ENCODE measurements around the gene CARMIL1. TPM values are rescaled to one million over a fixed set of nuclear protein-coding genes. Genes with fewer than 3 reads are reported as not detected.

CARMIL1 gene
- total RNA-seq, 2 experiments from 2014 or later = 7.1 to 8.1 TPM

DNA sequence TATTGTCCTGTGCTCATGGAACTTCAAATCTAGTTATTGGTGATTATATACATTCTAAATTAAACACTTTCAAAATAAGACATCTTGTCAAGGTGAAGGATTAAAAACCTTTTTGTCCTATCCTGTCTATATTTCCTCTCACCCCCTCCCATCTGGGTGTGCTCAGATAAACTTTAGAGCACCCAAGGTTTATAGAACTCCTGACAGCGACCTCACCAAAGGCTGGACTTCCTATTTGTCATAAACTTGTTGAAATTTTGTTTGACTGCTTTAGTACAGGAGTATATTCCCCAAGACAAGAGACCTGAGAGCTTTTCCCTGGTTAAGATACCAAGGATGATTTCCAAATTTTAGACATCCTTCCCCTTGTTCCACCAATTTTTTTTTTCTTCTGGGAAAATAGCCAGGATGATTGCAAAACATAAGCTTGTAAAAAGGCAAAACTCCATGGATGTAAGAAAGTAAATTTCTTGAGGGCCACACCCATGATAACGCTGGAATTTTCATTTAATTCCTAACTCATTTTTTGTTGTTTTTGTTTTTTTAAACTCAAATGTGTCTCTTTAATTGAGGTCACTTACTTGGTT, 33.0 kb downstream of the CARMIL1 start:
- no peak overlapping the region for H3K27ac Mint-ChIP-seq
- no peaks in the 10 kb centered on the region for H3K9me3 Mint-ChIP-seq
- H3K4me3 Mint-ChIP-seq = no peak overlapping the region
- no peak for DNase-seq
- H3K36me3 Mint-ChIP-seq = no peaks in the 10 kb centered on the region
- no peaks in the 10 kb centered on the region for H3K27me3 Mint-ChIP-seq
- peaks cover 34% of the 10 kb centered on the region for H3K4me1 Mint-ChIP-seq

DNA sequence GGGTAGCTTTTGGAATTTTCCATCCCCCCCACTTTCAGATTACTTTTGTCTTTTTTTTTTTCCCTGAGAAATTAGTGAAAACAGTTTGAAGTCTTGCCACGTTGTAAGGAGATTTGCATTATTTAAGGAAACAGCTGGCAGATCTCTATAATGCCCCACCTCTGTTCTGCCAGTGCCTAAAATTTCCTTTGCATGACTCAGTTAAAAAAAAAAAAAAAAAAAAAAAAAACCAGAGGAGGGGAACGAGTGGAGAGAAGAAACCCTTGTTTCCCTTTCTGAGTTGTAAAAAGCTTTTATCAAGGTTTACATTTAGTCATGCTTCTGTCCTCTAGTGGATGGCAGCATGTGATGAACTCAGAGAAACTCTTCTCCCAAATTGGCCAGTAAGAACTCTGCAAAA, 33.5 kb downstream of the CARMIL1 start:
- H3K36me3 Mint-ChIP-seq = no peaks in the 10 kb centered on the region
- H3K4me3 Mint-ChIP-seq = no peak overlapping the region
- H3K27ac Mint-ChIP-seq = no peak overlapping the region
- H3K27me3 Mint-ChIP-seq = no peaks in the 10 kb centered on the region
- DNase-seq = no peak
- H3K4me1 Mint-ChIP-seq = peaks cover 30% of the 10 kb centered on the region
- no peaks in the 10 kb centered on the region for H3K9me3 Mint-ChIP-seq

DNA sequence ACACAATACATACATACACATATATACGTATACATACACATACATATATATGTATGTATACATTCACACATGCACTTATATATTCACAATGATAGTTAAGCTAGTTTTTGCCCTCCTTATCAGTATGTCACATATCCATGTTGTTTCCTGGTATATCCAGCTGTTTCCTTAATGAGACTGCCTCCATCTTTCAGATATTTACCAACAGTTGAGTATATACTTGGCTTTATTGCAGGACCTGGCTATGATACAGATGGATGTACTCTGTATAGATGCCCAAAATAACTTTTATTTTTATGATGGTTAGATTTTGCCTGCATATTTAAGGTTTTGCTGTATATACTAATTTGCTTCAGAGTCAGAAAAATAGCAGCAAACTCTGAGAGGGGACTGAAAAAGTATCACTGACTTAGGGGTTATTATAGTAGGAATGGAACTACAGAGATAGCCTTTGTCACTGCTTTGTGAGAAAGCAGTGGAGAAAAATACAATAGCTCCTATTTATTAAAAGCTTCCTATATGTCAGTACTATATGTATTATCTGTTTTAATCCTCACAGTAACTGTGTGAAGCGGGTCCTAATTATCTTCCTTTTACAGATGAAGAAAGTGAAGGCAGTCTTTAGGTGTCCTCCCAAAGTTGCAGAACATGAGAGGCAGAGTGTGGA, 35.5 kb downstream of the CARMIL1 start:
- Mint-ChIP-seq H3K27ac (no peak overlapping the region), H3K27me3 (no peaks in the 10 kb centered on the region), H3K4me3 (no peak overlapping the region), H3K36me3 (no peaks in the 10 kb centered on the region), H3K4me1 (peaks cover 32% of the 10 kb centered on the region), H3K9me3 (no peaks in the 10 kb centered on the region)
- DNase-seq = no peak

DNA sequence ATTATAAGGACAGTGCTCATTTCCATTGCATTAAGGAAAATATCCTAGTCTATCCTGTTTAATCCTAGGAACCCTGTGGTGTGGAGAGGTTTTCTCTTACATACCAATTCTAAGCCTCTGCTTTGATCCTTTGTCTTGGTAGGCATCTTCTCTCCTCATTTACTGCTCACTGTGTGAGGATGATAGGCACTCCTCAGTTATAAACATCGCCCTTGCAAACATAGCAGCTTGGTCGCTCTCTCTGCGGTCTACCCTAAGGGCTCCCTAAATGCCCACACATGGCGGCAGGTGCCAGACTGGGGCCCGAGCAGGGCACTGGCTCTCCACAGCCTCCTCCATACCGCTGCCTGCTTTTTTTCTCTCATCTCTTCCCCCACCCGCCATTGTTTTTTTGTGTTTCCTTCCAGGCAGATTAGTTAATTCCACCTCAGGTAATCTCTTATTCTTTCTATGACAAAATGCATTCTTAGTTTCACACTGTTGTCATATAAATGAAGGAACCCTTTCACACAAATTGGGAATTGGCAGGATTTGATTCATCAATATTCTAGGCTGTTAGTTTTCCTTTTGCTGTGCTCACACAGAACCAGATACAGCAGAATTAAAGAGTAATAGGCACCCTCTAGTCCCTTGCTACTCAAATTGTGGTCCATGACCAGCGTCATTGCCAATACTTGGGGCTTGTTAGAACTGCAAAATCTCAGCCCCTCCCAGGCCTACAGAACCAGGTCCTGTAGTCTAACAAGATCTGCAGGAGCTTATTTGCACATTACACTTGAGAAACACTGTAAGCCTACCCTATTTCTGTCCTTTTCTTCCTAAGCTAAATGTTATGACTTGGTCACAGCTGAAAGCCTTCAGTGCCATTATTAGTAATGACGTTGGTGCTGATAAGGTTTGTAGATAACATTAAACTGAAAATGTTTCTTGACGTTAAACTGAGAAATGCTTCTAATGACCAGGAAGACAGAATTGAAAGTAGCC, 36.3 kb downstream of the CARMIL1 start:
- no peaks in the 10 kb centered on the region for H3K9me3 Mint-ChIP-seq
- H3K4me1 Mint-ChIP-seq = peaks cover 32% of the 10 kb centered on the region
- H3K36me3 Mint-ChIP-seq = no peaks in the 10 kb centered on the region
- no peak overlapping the region for H3K27ac Mint-ChIP-seq
- no peak overlapping the region for H3K4me3 Mint-ChIP-seq
- H3K27me3 Mint-ChIP-seq = no peaks in the 10 kb centered on the region
- no peak for DNase-seq

DNA sequence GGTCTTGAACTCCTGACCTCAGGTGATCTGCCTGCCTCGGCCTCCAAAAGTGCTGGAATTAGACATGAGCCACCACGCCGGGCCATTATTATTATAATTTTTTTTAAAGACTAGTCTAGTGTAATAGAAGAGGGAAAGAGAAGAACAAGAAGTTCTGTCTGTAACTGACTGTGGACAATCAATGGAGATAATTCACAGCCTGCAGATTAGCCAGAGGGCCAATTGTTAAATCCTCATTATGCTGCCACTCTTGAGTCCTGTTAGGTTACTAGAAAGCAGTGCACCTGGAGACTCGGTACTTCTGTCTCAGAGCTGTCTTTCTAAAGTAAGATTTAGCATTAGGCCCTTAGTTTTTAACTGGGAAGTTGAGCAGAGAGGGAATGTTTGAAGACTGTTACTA, 37.5 kb downstream of the CARMIL1 start:
- no peaks in the 10 kb centered on the region for H3K27me3 Mint-ChIP-seq
- no peak overlapping the region for H3K4me3 Mint-ChIP-seq
- no peaks in the 10 kb centered on the region for H3K36me3 Mint-ChIP-seq
- H3K27ac Mint-ChIP-seq = no peak overlapping the region
- no peak for DNase-seq
- H3K4me1 Mint-ChIP-seq = peaks cover 27% of the 10 kb centered on the region
- no peaks in the 10 kb centered on the region for H3K9me3 Mint-ChIP-seq

DNA sequence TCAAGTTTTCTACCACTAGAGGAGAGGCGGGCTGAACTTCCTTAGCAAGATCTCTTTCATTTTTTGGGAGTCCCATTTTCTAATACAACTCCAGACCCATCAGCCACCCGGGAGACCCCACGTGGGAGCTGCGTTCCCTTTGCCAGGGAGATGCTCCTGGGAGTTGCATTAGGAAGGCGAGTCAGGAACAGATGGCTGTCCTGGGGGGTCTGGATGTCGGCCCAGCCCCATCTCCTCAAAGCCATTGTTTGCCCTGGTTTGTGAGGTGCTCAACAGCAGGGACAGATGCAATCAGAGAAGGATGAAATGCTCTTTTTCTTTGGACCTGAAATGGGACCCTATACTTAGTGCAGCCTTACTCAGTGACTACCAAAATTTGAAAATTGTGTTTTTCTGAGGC, 39.4 kb downstream of the CARMIL1 start:
- H3K36me3 Mint-ChIP-seq = no peaks in the 10 kb centered on the region
- no peaks in the 10 kb centered on the region for H3K9me3 Mint-ChIP-seq
- no peak overlapping the region for H3K4me3 Mint-ChIP-seq
- no peak for DNase-seq
- no peaks in the 10 kb centered on the region for H3K27me3 Mint-ChIP-seq
- H3K27ac Mint-ChIP-seq = no peak overlapping the region
- H3K4me1 Mint-ChIP-seq = peaks cover 9% of the 10 kb centered on the region

DNA sequence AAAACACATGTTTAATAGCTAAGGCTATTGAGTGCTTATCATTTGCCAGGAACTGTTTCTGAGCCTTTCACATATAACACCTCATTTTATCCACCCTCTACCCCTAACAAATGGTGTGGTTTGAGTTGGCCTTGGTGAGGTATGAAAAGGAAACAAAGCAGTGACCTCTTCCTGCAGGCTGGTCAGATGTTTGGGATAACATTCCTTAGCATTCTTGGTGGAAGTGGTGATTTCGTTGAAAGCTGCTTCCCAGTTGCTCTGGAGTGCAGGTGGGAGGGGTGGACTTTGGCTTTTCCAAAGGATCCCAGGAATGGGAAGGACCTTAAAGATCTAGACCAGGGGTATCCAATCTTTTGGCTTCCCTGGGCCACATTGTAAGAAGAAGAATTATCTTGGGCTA, 41.3 kb downstream of the CARMIL1 start:
- Mint-ChIP-seq H3K27me3 (no peaks in the 10 kb centered on the region), H3K4me3 (no peak overlapping the region), H3K27ac (no peak overlapping the region), H3K4me1 (peaks cover 5% of the 10 kb centered on the region), H3K36me3 (no peaks in the 10 kb centered on the region), H3K9me3 (no peaks in the 10 kb centered on the region)
- DNase-seq = no peak

DNA sequence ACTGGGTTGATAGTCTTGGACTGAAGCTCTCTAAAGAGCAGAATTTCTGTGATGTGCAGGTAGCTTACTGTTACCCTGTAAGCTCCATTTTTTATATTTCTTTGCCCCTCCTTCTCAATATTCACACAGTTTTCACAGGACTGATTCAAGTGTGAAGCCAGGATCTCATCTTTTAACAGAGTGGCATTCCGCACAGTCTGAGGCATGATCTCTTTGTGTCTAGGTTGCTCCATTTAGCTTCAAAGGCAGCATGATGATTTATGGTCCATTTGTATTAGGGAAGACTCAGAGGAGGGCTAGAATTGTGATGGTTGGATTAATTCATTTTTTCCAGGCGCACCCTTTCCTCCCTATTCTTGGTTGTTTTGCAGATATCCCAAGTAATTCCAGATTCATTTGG, 43.5 kb downstream of the CARMIL1 start:
- no peak for DNase-seq
- no peaks in the 10 kb centered on the region for H3K36me3 Mint-ChIP-seq
- H3K4me1 Mint-ChIP-seq = peaks cover 7% of the 10 kb centered on the region
- H3K27me3 Mint-ChIP-seq = no peaks in the 10 kb centered on the region
- H3K9me3 Mint-ChIP-seq = no peaks in the 10 kb centered on the region
- H3K4me3 Mint-ChIP-seq = no peak overlapping the region
- no peak overlapping the region for H3K27ac Mint-ChIP-seq

DNA sequence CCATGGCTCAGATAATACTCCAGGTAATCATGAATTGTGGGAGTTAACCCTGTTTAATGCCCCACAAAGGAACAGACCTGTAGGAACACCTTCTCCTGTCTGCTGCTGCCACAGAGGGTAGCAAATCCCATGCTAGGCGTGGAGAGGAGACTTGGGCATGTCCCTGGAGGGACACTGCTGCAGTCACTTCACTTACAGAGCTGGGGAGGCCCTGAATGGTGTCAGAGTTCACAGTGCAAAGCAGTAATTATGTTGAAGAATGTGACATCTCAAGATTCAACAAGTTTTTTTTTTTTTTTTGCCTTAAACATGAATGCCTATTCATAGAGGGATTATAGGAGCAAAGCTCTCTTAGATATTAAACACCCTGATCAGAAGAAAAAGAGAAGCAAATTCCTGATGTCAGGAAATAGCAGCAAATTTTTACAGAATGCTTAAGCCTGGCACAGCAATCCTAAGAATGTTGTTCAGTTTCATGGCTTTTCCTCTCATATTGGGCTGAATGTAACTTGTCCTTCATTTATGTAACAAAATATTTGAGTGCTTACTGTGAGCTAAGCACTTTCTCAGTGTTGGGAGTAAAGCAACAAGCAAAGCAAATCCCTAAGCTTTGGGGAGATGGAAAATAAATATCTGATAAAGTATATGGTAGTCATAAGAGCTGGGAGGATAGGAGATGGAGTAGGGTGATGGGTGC, 45.0 kb downstream of the CARMIL1 start:
- Mint-ChIP-seq H3K27me3 (no peaks in the 10 kb centered on the region), H3K9me3 (no peaks in the 10 kb centered on the region), H3K4me3 (no peak overlapping the region), H3K27ac (no peak overlapping the region), H3K36me3 (no peaks in the 10 kb centered on the region), H3K4me1 (peaks cover 4% of the 10 kb centered on the region)
- no peak for DNase-seq

DNA sequence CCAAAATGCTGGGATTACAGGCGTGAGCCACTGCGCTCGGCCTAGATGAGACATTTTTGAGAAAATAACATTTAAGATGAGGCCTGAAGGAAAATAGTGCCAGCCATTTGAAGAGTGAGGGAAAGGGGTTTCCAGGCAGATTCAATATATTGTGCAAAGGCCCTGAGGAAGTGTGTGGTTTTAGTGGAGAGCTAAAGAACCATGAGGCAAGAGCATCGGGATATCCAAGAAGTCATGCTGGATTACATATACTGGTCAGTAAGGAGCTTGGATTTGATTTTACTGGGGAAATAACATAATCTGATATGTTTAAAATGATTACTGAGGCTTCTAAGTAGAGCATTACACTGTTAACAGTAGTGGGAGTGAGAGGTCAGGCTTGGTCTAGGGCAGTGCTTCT, 47.0 kb downstream of the CARMIL1 start:
- H3K4me1 Mint-ChIP-seq = peaks cover 16% of the 10 kb centered on the region
- no peaks in the 10 kb centered on the region for H3K36me3 Mint-ChIP-seq
- H3K27ac Mint-ChIP-seq = no peak overlapping the region
- H3K4me3 Mint-ChIP-seq = no peak overlapping the region
- no peaks in the 10 kb centered on the region for H3K27me3 Mint-ChIP-seq
- no peaks in the 10 kb centered on the region for H3K9me3 Mint-ChIP-seq
- DNase-seq = no peak

DNA sequence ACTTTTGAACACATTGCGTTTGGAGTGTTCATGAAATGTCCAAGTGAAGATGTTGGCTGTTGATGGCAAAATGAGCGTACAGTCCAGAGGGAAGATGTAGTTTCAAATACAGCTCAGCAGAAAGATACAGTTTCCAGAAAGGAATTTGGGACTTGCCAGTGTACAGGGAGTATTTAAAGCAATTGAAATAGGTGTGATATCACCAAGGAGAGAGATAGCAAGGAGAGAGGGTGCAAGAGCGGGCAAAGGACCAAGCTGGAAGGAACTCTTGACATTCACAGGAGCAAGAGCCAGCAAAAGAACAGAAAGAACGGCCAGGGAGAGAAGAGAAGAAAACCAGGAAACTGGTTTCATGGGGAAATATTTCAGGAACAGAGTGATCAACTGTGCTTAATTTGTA, 47.8 kb downstream of the CARMIL1 start:
- Mint-ChIP-seq H3K9me3 (no peaks in the 10 kb centered on the region), H3K4me1 (peaks cover 19% of the 10 kb centered on the region), H3K36me3 (no peaks in the 10 kb centered on the region), H3K4me3 (no peak overlapping the region), H3K27ac (no peak overlapping the region), H3K27me3 (no peaks in the 10 kb centered on the region)
- no peak for DNase-seq

DNA sequence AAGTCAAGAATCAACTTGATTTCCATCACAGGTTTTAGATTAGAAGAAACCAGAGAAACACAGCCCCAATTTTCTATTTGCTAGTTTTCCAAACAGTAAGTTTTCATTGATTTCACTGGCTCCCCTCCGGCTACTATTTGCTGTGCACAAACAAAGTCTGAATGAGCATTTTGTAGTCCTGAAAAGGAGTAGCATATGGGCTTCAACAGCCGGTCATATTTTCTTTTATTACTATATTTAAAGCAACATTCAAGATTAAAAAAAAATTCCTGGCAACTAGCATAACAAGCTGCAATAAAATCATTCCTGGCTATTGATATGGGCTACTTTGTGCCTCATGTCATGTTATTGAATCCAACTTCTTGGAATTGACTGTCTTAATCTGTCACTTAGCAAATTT, 48.3 kb downstream of the CARMIL1 start:
- no peaks in the 10 kb centered on the region for H3K9me3 Mint-ChIP-seq
- H3K4me3 Mint-ChIP-seq = no peak overlapping the region
- no peaks in the 10 kb centered on the region for H3K36me3 Mint-ChIP-seq
- H3K27ac Mint-ChIP-seq = no peak overlapping the region
- no peak for DNase-seq
- H3K27me3 Mint-ChIP-seq = no peaks in the 10 kb centered on the region
- H3K4me1 Mint-ChIP-seq = peaks cover 19% of the 10 kb centered on the region

DNA sequence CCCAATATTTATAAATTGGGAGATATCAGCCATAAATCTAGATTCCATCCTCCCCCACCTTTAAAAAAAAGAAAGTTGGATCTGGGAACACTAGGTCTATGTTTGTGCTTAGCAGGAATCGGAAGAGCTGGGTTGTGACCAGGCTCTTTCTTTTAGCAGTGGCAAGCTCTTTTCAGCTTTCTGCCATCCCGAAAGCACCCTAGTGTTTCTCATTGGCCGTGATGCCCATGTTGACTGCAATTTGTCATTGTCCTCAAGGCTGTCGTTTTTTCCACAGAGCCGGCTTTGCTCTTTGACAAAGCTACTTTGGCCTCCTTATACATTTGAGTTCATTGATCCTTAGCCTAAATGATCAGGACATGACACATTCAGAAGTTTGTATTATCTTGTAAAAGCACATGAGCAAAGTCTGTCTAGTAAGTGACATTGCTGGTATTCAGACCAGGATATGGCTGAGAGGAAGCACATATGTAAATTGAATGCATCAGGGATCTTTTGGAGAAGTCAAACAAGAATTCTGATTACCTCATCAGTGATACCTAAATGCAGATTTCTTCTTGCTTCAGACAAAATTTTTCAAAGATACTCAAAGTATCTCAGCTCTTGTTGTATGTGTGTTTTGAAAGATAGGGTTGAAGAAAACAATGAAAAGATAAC, 50.1 kb downstream of the CARMIL1 start:
- Mint-ChIP-seq H3K27ac (no peak overlapping the region), H3K27me3 (no peaks in the 10 kb centered on the region), H3K36me3 (no peaks in the 10 kb centered on the region), H3K4me3 (no peak overlapping the region), H3K4me1 (peaks cover 19% of the 10 kb centered on the region), H3K9me3 (no peaks in the 10 kb centered on the region)
- no peak for DNase-seq

DNA sequence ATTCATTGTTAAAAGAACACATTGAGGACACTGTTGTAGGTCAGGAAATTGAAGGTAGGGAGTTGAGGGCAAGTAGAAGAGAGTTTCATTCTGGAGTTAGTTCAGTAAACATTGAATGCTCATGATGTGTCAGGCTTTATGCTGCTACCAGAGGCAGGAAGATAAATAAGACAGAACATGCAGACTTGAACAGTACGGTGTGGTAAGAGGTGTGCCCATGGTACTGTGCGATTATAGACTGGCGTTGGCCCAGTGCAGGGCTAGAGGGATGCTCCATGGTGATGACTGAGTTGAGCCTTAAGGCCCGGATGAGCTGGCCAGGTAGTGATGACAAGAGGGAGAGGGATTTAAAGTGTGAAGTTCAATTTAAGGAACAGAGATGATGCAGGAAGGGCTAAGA, 50.8 kb downstream of the CARMIL1 start:
- Mint-ChIP-seq H3K36me3 (no peaks in the 10 kb centered on the region), H3K9me3 (no peaks in the 10 kb centered on the region), H3K27me3 (no peaks in the 10 kb centered on the region), H3K4me3 (no peak overlapping the region), H3K4me1 (peaks cover 21% of the 10 kb centered on the region), H3K27ac (no peak overlapping the region)
- DNase-seq = no peak

All from activated naive CD8-positive, alpha-beta T cell treated with anti-CD3 and anti-CD28 coated beads for 36 hours (primary cell).